Thoracic aorta (tissue), 2 donors: ENCODE data around the gene EVI5L. TPM values are rescaled to one million over a fixed set of nuclear protein-coding genes. Genes with fewer than 3 reads are reported as not detected.

Experiments
- ATAC-seq: fragments of 150-250 bp; one replicate; pipeline ENCODE4 v1.8.0; 2017; ENCODE audit warnings: low read depth; ENCODE audit not compliant: insufficient number of reproducible peaks, low FRiP score
- DNase-seq: peaks from one replicate; pipeline ENCODE4 v3.0.0-alpha.2; 2020; ENCODE audit warnings: low spot score
- H3K27ac ChIP-seq, 2 donors: fragments of 200-600 bp; sonication (generic); 1 replicate in 1 of 2; 2 replicates in 1 of 2; pipeline ENCODE4 v1.5.1; 2016; ENCODE audit warnings: mild to moderate bottlenecking in 2 of 2, moderate library complexity in 2 of 2
- H3K27me3 ChIP-seq: fragments of 200-600 bp; sonication (generic); replicated peaks from 2 replicates; pipeline ENCODE4 v1.6.0; 2016; ENCODE audit warnings: mild to moderate bottlenecking; ENCODE audit not compliant: insufficient read depth
- H3K36me3 ChIP-seq: fragments of 200-600 bp; sonication (generic); one replicate; pipeline ENCODE4 v1.5.1; 2016
- H3K4me1 ChIP-seq, 2 donors: fragments of 200-600 bp; sonication (generic); 1 replicate in 1 of 2; 2 replicates in 1 of 2; pipeline versions ENCODE4 v1.5.1 to v1.6.0; 2016; ENCODE audit warnings: low read depth in 2 of 2, mild to moderate bottlenecking in 1 of 2; ENCODE audit not compliant: control insufficient read depth in 1 of 2
- H3K4me3 ChIP-seq: fragments of 200-600 bp; sonication (generic); 2 replicates; pipeline ENCODE4 v1.5.1; 2016; ENCODE audit warnings: mild to moderate bottlenecking
- H3K9me3 ChIP-seq: fragments of 200-600 bp; sonication (generic); 2 replicates; pipeline ENCODE4 v1.5.1; 2016
- total RNA-seq, 2 donors: library from RNA; depleted of rRNA; stranded (reverse); fragments of >200 nt; gene quantifications; one replicate each; pipeline versions ENCODE4 v1.1.0 to v1.2.3, GENCODE V29; 2016
- TF ChIP-seq, protein P1 (sequence below): fragments of 200-600 bp; sonication (generic); IDR thresholded peaks from one replicate; pipeline ENCODE4 v1.5.1; 2019; ENCODE audit warnings: antibody characterized with exemption

Gene EVI5L
- total RNA-seq, 2 donors from 2014 or later = 12.1 to 16.8 TPM

DNA sequence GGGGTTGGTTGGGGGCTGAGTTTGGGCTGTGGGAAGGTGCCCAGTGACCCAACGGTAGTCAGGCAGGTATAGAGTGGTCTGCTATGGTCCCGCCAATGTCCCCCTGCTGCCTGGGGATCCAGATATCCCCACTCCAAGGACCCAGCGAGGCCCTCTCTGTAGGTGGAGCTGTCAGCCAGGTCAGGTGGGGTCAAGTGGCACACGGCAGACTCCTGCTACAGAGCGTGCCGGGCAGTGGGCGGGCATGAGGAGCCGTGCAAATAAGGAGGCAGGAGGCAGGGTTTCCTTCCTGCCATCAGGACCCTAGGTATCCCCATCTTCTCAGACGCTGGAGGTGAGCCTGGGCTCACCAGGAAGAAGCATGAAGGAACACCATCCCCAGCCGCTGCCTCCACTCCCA is 14.9 kb downstream of the EVI5L start:
- TF ChIP-seq, protein P1, sequence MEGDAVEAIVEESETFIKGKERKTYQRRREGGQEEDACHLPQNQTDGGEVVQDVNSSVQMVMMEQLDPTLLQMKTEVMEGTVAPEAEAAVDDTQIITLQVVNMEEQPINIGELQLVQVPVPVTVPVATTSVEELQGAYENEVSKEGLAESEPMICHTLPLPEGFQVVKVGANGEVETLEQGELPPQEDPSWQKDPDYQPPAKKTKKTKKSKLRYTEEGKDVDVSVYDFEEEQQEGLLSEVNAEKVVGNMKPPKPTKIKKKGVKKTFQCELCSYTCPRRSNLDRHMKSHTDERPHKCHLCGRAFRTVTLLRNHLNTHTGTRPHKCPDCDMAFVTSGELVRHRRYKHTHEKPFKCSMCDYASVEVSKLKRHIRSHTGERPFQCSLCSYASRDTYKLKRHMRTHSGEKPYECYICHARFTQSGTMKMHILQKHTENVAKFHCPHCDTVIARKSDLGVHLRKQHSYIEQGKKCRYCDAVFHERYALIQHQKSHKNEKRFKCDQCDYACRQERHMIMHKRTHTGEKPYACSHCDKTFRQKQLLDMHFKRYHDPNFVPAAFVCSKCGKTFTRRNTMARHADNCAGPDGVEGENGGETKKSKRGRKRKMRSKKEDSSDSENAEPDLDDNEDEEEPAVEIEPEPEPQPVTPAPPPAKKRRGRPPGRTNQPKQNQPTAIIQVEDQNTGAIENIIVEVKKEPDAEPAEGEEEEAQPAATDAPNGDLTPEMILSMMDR = no peak
- H3K4me3 ChIP-seq = no peak overlapping the region
- no peaks in the 10 kb centered on the region for H3K9me3 ChIP-seq
- no peaks in the 10 kb centered on the region for H3K27me3 ChIP-seq
- H3K4me1 ChIP-seq = no peaks in the 10 kb centered on the region
- H3K27ac ChIP-seq = no peak overlapping the region
- ATAC-seq (no peak), DNase-seq (no peak)
- no peaks in the 10 kb centered on the region for H3K36me3 ChIP-seq

DNA sequence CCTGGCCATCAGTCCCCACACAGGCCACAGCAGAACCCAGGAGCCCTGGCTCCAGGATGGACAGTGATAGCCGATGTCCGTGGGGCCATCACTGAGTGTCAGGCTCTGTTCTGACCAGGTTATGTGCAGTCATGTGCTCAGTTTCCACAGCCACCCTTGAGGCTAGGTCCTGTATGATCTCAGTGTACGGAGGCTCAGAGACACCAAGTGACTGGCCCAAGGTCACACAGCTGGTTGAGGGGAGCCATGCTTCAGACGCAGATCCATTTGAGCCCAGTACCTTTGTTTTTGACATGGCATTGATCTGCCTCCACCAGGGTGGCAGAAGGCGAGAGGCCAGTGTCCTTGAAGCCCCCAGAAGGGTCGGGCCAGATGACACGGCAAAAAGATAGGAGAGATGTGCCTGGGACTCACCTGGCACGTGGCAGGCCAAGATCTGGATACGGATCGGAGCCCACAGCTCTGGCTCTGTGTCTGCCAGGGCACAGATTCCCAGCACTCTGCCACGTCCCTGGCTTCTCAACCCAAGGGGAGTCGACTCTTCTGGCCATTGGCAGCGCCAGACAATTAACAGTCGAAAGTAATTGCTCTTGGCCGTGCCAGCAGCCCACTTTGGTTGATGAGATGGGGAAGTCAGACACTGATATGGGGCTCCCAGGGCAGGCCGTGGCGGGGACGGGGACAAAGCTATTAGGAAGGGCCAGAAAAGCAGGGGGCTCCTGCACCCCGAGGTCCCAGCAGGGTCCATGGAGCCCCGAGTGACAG is 15.6 kb downstream of the EVI5L start:
- Histone ChIP-seq H3K4me3 (no peak overlapping the region), H3K27ac (no peak overlapping the region), H3K9me3 (no peaks in the 10 kb centered on the region), H3K27me3 (no peaks in the 10 kb centered on the region), H3K36me3 (no peaks in the 10 kb centered on the region), H3K4me1 (no peaks in the 10 kb centered on the region)
- TF ChIP-seq, protein P1 = no peak
- no peak for ATAC-seq
- DNase-seq = no peak

DNA sequence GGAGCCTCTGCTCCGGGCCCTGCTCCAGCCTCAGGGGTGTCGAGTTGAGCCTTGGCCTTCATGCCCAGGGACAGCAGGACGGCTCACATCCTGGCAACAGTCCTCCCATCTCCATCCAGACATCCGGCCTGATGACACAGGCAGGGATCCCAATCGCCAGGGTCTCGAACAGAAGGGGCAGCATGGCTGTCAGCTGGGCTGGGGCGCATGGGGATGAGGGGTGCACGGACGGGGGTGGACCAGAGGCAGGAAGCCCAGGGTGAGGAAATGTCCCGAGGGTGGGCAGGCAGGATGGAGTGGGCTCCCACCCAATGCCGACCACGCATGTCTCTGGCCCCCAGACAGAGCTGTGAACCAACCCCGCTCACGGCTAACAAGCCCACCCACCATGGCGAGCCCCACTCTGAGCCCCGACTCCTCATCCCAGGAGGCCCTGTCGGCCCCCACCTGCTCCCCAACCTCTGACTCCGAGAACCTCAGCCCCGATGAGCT is 16.2 kb downstream of the EVI5L start:
- Histone ChIP-seq H3K27me3 (no peaks in the 10 kb centered on the region), H3K4me1 (no peaks in the 10 kb centered on the region), H3K36me3 (no peaks in the 10 kb centered on the region), H3K27ac (no peak overlapping the region), H3K9me3 (no peaks in the 10 kb centered on the region), H3K4me3 (no peak overlapping the region)
- TF ChIP-seq, protein P1 = no peak
- ATAC-seq (no peak), DNase-seq (no peak)

DNA sequence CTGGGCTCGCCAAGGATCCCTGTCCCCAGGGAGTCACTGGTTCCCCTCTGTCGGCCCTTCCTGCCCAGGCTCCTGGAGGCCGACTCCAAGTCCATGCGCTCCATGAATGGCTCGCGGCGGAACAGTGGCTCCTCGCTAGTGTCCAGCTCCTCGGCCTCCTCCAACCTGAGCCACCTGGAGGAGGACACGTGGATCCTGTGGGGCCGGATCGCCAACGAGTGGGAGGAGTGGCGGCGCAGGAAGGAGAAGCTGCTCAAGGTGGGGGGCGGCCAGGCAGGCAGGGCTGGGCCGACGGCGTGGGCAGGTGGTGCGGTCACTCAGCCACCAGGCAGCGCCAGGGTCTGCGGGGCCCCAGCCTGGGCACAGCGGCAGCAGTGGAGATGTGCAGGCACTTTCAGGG is 17.6 kb downstream of the EVI5L start:
- Histone ChIP-seq H3K4me3 (no peak overlapping the region), H3K9me3 (no peaks in the 10 kb centered on the region), H3K27me3 (no peaks in the 10 kb centered on the region), H3K4me1 (no peaks in the 10 kb centered on the region), H3K27ac (no peak overlapping the region), H3K36me3 (no peaks in the 10 kb centered on the region)
- TF ChIP-seq, protein P1 = no peak
- DNase-seq = no peak
- ATAC-seq = no peak

DNA sequence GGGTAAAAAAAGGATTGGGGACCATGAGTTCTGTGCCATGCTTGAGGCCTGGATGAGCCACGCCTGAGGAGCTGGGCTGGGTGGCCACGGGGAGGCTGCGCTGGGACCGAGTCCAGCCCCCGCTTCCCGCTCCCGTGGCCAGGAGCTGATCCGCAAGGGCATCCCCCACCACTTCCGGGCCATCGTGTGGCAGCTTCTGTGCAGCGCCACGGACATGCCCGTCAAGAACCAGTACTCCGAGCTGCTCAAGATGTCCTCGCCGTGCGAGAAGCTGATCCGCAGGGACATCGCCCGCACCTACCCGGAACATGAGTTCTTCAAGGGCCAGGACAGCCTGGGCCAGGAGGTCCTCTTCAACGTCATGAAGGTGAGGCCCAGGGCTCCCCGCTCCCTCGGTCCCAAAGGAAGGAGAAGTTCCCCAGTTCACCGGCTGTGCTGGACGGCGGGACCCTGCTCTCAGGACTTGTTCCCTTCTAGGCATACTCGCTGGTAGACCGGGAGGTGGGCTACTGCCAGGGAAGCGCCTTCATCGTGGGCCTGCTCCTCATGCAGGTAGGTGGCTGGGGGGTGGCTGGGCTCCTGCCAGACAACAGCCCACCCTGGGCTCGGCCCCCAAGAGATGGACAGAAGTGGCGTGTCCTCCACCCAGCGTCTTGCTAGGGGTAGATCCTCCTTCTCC is 18.9 kb downstream of the EVI5L start:
- no peaks in the 10 kb centered on the region for H3K27me3 ChIP-seq
- H3K9me3 ChIP-seq = no peaks in the 10 kb centered on the region
- H3K36me3 ChIP-seq = no peaks in the 10 kb centered on the region
- H3K27ac ChIP-seq = no peak overlapping the region
- TF ChIP-seq, protein P1 = no peak
- ATAC-seq (no peak), DNase-seq (no peak)
- H3K4me3 ChIP-seq = no peak overlapping the region
- H3K4me1 ChIP-seq = no peaks in the 10 kb centered on the region
